Measurements from ENCODE around the gene TLR8.
"Not testable (repeated sequence)": the region's sequence is repeated elsewhere in the genome, so short reads cannot be mapped to it uniquely, and the experiment has no call there.

- TF ChIP-seq PAX5 (IDR thresholded peaks at IDR 0.05; ENCODE audit: insufficient read depth, low read length, severe bottlenecking); POLR2A (IDR thresholded peaks at IDR 0.05; ENCODE audit: low read depth, low read length): not testable (repeated sequence)
Observed at GRCh38 chrX:12940471-12940870, 34.1 kb downstream of the TLR8 start.
